ENCODE results near the gene OR9Q1.

The OR9Q1 gene

DNA sequence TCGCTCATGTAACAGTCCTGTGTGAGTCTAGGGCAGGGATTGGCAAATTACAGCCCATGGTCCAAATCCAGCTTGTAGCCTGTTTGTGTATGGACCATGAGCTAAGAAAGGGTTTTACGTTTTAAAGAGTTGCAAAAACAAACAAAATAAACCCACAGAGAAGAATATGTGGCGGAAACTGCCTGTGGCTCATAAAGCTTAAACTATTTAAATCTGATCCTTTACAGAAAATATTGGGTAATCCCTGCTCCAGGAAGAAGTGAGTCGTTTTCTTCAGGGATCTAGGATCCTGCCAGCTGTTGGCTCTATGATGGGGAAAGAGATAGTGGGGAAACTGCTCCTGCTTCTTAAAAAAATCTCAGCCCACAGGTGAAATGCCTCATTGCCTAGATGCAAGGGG, 3.7 kb downstream of the OR9Q1 start:
- Histone ChIP-seq H3K9ac (ENCODE audit: low read depth, low read length, poor library complexity, severe bottlenecking) (no peak overlapping the region), H3K27me3 (ENCODE audit: insufficient read depth, low read length, poor library complexity, severe bottlenecking) (no peaks in the 10 kb centered on the region), H4K20me1 (ENCODE audit: insufficient read depth, low read length, poor library complexity, severe bottlenecking) (no peaks in the 10 kb centered on the region), H3K36me3 (ENCODE audit: insufficient read depth, low read length) (no peaks in the 10 kb centered on the region), H3K4me3 (ENCODE audit: low read length, poor library complexity, severe bottlenecking) (no peak overlapping the region), H3K4me1 (ENCODE audit: insufficient read depth, low read length, poor library complexity, severe bottlenecking) (no peaks in the 10 kb centered on the region), H3F3A (ENCODE audit: low read depth) (no peaks in the 10 kb centered on the region), H2AFZ (ENCODE audit: low read length) (no peak overlapping the region), H3K9me3 (ENCODE audit: insufficient read depth, low read depth, low read length) (no peaks in the 10 kb centered on the region), H3K9me2 (replicated peaks; ENCODE audit: low read depth, low read length) (no peaks in the 10 kb centered on the region), H3K4me2 (ENCODE audit: low read depth, low read length, poor library complexity, severe bottlenecking) (no peak overlapping the region), H3K79me2 (ENCODE audit: insufficient read depth, low read length) (no peaks in the 10 kb centered on the region)
- TF ChIP-seq CTCF (conservative IDR thresholded peaks at IDR 0.05; ENCODE audit: low read length) (no peak), EZH2phosphoT487 (IDR thresholded peaks at IDR 0.05; ENCODE audit: borderline replicate concordance) (no peak)

GRCh38 chr11:58028687-58029411, 5.2 kb downstream of the OR9Q1 start:
- no peak overlapping the region for H3K9ac ChIP-seq (ENCODE audit: low read depth, low read length, poor library complexity, severe bottlenecking)

DNA sequence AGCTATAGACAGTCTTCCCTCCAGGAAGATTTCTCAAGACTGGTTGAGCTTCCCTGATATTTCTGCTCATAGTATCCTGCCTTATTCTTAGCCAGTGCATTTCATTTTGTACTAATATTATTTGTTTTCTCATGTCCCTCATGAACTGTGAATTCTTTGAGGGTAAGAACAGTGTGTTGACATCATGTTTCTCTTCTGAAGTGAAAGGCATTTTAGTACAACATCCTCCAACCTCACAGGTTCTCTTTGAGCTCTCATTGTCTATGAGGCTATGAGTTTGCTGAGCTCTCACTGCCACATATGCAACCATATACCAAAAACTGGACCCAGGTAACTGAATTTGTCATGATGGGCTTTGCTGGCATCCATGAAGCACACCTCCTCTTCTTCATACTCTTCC, 7.0 kb downstream of the OR9Q1 start, which contains the start of gene OR6Q1:
Gene OR6Q1 (plus strand): TSS at position 301 of the 400 bp plus-strand sequence. CDS start 0 bp downstream, at position 301.
- Histone ChIP-seq H3K9ac (ENCODE audit: low read depth, low read length, poor library complexity, severe bottlenecking) (no peak within 1 kb of the TSS), H3K4me3 (ENCODE audit: low read length, poor library complexity, severe bottlenecking) (no peak within 1 kb of the TSS), H3K9me2 (replicated peaks; ENCODE audit: low read depth, low read length) (no peaks in the 10 kb centered on the region), H3K4me2 (ENCODE audit: low read depth, low read length, poor library complexity, severe bottlenecking) (no peak within 1 kb of the TSS), H3K9me3 (ENCODE audit: insufficient read depth, low read depth, low read length) (no peaks in the 10 kb centered on the region), H3F3A (ENCODE audit: low read depth) (no peaks in the 10 kb centered on the region), H4K20me1 (ENCODE audit: insufficient read depth, low read length, poor library complexity, severe bottlenecking) (no peaks in the 10 kb centered on the region), H3K79me2 (ENCODE audit: insufficient read depth, low read length) (no peaks in the 10 kb centered on the region), H3K36me3 (ENCODE audit: insufficient read depth, low read length) (no peaks in the 10 kb centered on the region), H3K27me3 (ENCODE audit: insufficient read depth, low read length, poor library complexity, severe bottlenecking) (no peaks in the 10 kb centered on the region), H3K4me1 (ENCODE audit: insufficient read depth, low read length, poor library complexity, severe bottlenecking) (no peaks in the 10 kb centered on the region), H2AFZ (ENCODE audit: low read length) (no peak within 1 kb of the TSS)
- TF ChIP-seq CTCF (conservative IDR thresholded peaks at IDR 0.05; ENCODE audit: low read length) (no peak), EZH2phosphoT487 (IDR thresholded peaks at IDR 0.05; ENCODE audit: borderline replicate concordance) (no peak)

More at GRCh38 chr11:58028687-58029411, 5.2 kb downstream of the OR9Q1 start:
- Histone ChIP-seq H3K4me1 (ENCODE audit: insufficient read depth, low read length, poor library complexity, severe bottlenecking) (no peaks in the 10 kb centered on the region), H3K4me3 (ENCODE audit: low read length, poor library complexity, severe bottlenecking) (no peak overlapping the region), H3K4me2 (ENCODE audit: low read depth, low read length, poor library complexity, severe bottlenecking) (no peak overlapping the region), H4K20me1 (ENCODE audit: insufficient read depth, low read length, poor library complexity, severe bottlenecking) (no peaks in the 10 kb centered on the region), H3K9me2 (replicated peaks; ENCODE audit: low read depth, low read length) (no peaks in the 10 kb centered on the region), H3K36me3 (ENCODE audit: insufficient read depth, low read length) (no peaks in the 10 kb centered on the region), H2AFZ (ENCODE audit: low read length) (no peak overlapping the region), H3K27me3 (ENCODE audit: insufficient read depth, low read length, poor library complexity, severe bottlenecking) (no peaks in the 10 kb centered on the region), H3F3A (ENCODE audit: low read depth) (no peaks in the 10 kb centered on the region), H3K9me3 (ENCODE audit: insufficient read depth, low read depth, low read length) (no peaks in the 10 kb centered on the region), H3K79me2 (ENCODE audit: insufficient read depth, low read length) (no peaks in the 10 kb centered on the region)
- TF ChIP-seq CTCF (conservative IDR thresholded peaks at IDR 0.05; ENCODE audit: low read length) (no peak), EZH2phosphoT487 (IDR thresholded peaks at IDR 0.05; ENCODE audit: borderline replicate concordance) (no peak)

All from Loucy (cell line).